HG02981 (cell line): Measurements from ENCODE around the gene ICOSLG.
"Not testable (repeated sequence)": the region's sequence is repeated elsewhere in the genome, so short reads cannot be mapped to it uniquely, and the experiment has no call there.

Experiments used
- ATAC-seq: cut with Tn5 transposase; IDR thresholded peaks from one replicate; pipeline ENCODE4 v1.9.1; 2021; ENCODE audit warnings: mild to moderate bottlenecking, moderate library complexity; ENCODE audit not compliant: unreplicated experiment

Gene ICOSLG

GRCh38 chr21:44240842-44241241 is at the start of gene ICOSLG:
TSS of gene ICOSLG (minus strand) at chr21:44240943. CDS start at chr21:44240817, 126 bp downstream.
- not testable (repeated sequence) for ATAC-seq

GRCh38 chr21:44289381-44290010 is 48.8 kb upstream of the ICOSLG start:
- ATAC-seq: no peak

- no peak for ATAC-seq
Observed at GRCh38 chr21:44288251-44289110, 47.7 kb upstream of the ICOSLG start.

- no peak for ATAC-seq
Observed at GRCh38 chr21:44286716-44287632, 46.2 kb upstream of the ICOSLG start.

- ATAC-seq: no peak
Observed at GRCh38 chr21:44286086-44286715, 45.5 kb upstream of the ICOSLG start.

GRCh38 chr21:44285138-44285992 is 44.6 kb upstream of the ICOSLG start, which contains the start of gene AIRE:
TSS of gene AIRE (plus strand) at chr21:44285876. CDS start at chr21:44286007, 131 bp downstream.
- ATAC-seq: no peak

- no peak for ATAC-seq
Observed at GRCh38 chr21:44283948-44284347, 43.2 kb upstream of the ICOSLG start.

GRCh38 chr21:44283211-44283785 is 42.6 kb upstream of the ICOSLG start:
- ATAC-seq: not testable (repeated sequence)

GRCh38 chr21:44282370-44282769 is 41.6 kb upstream of the ICOSLG start:
- ATAC-seq: no peak

- ATAC-seq: no peak
Observed at GRCh38 chr21:44281801-44282200, 41.1 kb upstream of the ICOSLG start.

- no peak for ATAC-seq
Observed at GRCh38 chr21:44279354-44280260, 38.9 kb upstream of the ICOSLG start.

- ATAC-seq: no peak
Observed at GRCh38 chr21:44275041-44275440, 34.3 kb upstream of the ICOSLG start.

- ATAC-seq: no peak
Observed at GRCh38 chr21:44273046-44273445, 32.3 kb upstream of the ICOSLG start.

GRCh38 chr21:44272284-44272858 is 31.6 kb upstream of the ICOSLG start:
- no peak for ATAC-seq

- ATAC-seq: no peak
Observed at GRCh38 chr21:44271558-44272283, 31.0 kb upstream of the ICOSLG start.

- ATAC-seq: no peak
Observed at GRCh38 chr21:44269090-44269489, 28.3 kb upstream of the ICOSLG start.

- no peak for ATAC-seq
Observed at GRCh38 chr21:44267655-44268142, 27.0 kb upstream of the ICOSLG start.
